ENCODE results near the gene MAPK10. TPM values are rescaled to one million over a fixed set of nuclear protein-coding genes. Genes with fewer than 3 reads are reported as not detected.

The MAPK10 gene
- total and polyA plus RNA-seq, 2 experiments from 2014 or later: 5.9 to 14.8 TPM

GRCh38 chr4:86160426-86160825, 199.4 kb downstream of the MAPK10 start:
- no peaks in the 10 kb centered on the region for H3K36me3 ChIP-seq (replicated peaks; ENCODE audit: insufficient read depth, low read depth)
- TF ChIP-seq EZH2phosphoT487 (IDR thresholded peaks at IDR 0.05; ENCODE audit: low read depth, severe bottlenecking, unreplicated experiment) (no peak), EZH2 (IDR thresholded peaks at IDR 0.05; ENCODE audit: borderline replicate concordance) (no peak), CTCF (IDR thresholded peaks at IDR 0.05; ENCODE audit: poor library complexity) (no peak)
- no peak overlapping the region for H2AFZ ChIP-seq
- DNase-seq (ENCODE audit: low spot score): no peak
- H3K27me3 ChIP-seq: no peaks in the 10 kb centered on the region
- no peak overlapping the region for H3K27ac ChIP-seq
- no peaks in the 10 kb centered on the region for H3K79me2 ChIP-seq
- H3K4me2 ChIP-seq: no peak overlapping the region
- no peaks in the 10 kb centered on the region for H3K9me3 ChIP-seq (ENCODE audit: low read depth)
- 91% methylated on average over 2 of the region's 2 CpGs for WGBS (ENCODE audit: low lambda C conversion rate, missing lambda C conversion rate)
- no peak overlapping the region for H3K4me3 ChIP-seq
- H3K9me2 ChIP-seq (replicated peaks; ENCODE audit: insufficient read depth): no peaks in the 10 kb centered on the region
- H4K20me1 ChIP-seq (ENCODE audit: insufficient read depth, poor library complexity, severe bottlenecking): no peaks in the 10 kb centered on the region
- no peaks in the 10 kb centered on the region for H3K4me1 ChIP-seq (ENCODE audit: insufficient read depth)

- TF ChIP-seq EZH2phosphoT487 (IDR thresholded peaks at IDR 0.05; ENCODE audit: low read depth, severe bottlenecking, unreplicated experiment): no peak
- TF ChIP-seq EZH2 (IDR thresholded peaks at IDR 0.05; ENCODE audit: borderline replicate concordance): no peak
- TF ChIP-seq CTCF (IDR thresholded peaks at IDR 0.05; ENCODE audit: poor library complexity): no peak
- WGBS (ENCODE audit: low lambda C conversion rate, missing lambda C conversion rate): over 99% methylated on average over 4 of the region's 4 CpGs
Measured at GRCh38 chr4:86159216-86159615, 200.6 kb downstream of the MAPK10 start.

GRCh38 chr4:86156531-86156930, 203.3 kb downstream of the MAPK10 start:
- Histone ChIP-seq H2AFZ (no peak overlapping the region), H3K79me2 (no peaks in the 10 kb centered on the region), H3K27ac (no peak overlapping the region), H3K27me3 (no peaks in the 10 kb centered on the region), H3K9me2 (replicated peaks; ENCODE audit: insufficient read depth) (no peaks in the 10 kb centered on the region), H3K36me3 (replicated peaks; ENCODE audit: insufficient read depth, low read depth) (no peaks in the 10 kb centered on the region), H3K4me1 (ENCODE audit: insufficient read depth) (no peaks in the 10 kb centered on the region), H3K4me3 (no peak overlapping the region), H4K20me1 (ENCODE audit: insufficient read depth, poor library complexity, severe bottlenecking) (no peaks in the 10 kb centered on the region), H3K4me2 (no peak overlapping the region), H3K9me3 (ENCODE audit: low read depth) (no peaks in the 10 kb centered on the region)
- 78% methylated on average over 2 of the region's 2 CpGs for WGBS (ENCODE audit: low lambda C conversion rate, missing lambda C conversion rate)
- DNase-seq (ENCODE audit: low spot score): no peak
- no peak for TF ChIP-seq EZH2 (IDR thresholded peaks at IDR 0.05; ENCODE audit: borderline replicate concordance)
- TF ChIP-seq EZH2phosphoT487 (IDR thresholded peaks at IDR 0.05; ENCODE audit: low read depth, severe bottlenecking, unreplicated experiment): no peak
- TF ChIP-seq CTCF (IDR thresholded peaks at IDR 0.05; ENCODE audit: poor library complexity): no peak

More at GRCh38 chr4:86159216-86159615, 200.6 kb downstream of the MAPK10 start:
- no peak overlapping the region for H2AFZ ChIP-seq
- H4K20me1 ChIP-seq (ENCODE audit: insufficient read depth, poor library complexity, severe bottlenecking): no peaks in the 10 kb centered on the region
- H3K9me2 ChIP-seq (replicated peaks; ENCODE audit: insufficient read depth): no peaks in the 10 kb centered on the region
- no peaks in the 10 kb centered on the region for H3K9me3 ChIP-seq (ENCODE audit: low read depth)
- no peak overlapping the region for H3K4me2 ChIP-seq
- DNase-seq (ENCODE audit: low spot score): no peak
- H3K27ac ChIP-seq: no peak overlapping the region
- no peaks in the 10 kb centered on the region for H3K27me3 ChIP-seq
- H3K4me3 ChIP-seq: no peak overlapping the region
- H3K4me1 ChIP-seq (ENCODE audit: insufficient read depth): no peaks in the 10 kb centered on the region
- H3K36me3 ChIP-seq (replicated peaks; ENCODE audit: insufficient read depth, low read depth): no peaks in the 10 kb centered on the region
- no peaks in the 10 kb centered on the region for H3K79me2 ChIP-seq

GRCh38 chr4:86155766-86156165, 204.1 kb downstream of the MAPK10 start:
- H3K9me2 ChIP-seq (replicated peaks; ENCODE audit: insufficient read depth): no peaks in the 10 kb centered on the region
- H3K4me1 ChIP-seq (ENCODE audit: insufficient read depth): no peaks in the 10 kb centered on the region
- no peaks in the 10 kb centered on the region for H4K20me1 ChIP-seq (ENCODE audit: insufficient read depth, poor library complexity, severe bottlenecking)
- no peaks in the 10 kb centered on the region for H3K9me3 ChIP-seq (ENCODE audit: low read depth)
- H3K4me3 ChIP-seq: no peak overlapping the region
- H2AFZ ChIP-seq: no peak overlapping the region
- H3K36me3 ChIP-seq (replicated peaks; ENCODE audit: insufficient read depth, low read depth): no peaks in the 10 kb centered on the region
- no peak overlapping the region for H3K27ac ChIP-seq
- no peak overlapping the region for H3K4me2 ChIP-seq
- no peaks in the 10 kb centered on the region for H3K27me3 ChIP-seq
- 90% methylated on average over 4 of the region's 4 CpGs for WGBS (ENCODE audit: low lambda C conversion rate, missing lambda C conversion rate)
- TF ChIP-seq EZH2phosphoT487 (IDR thresholded peaks at IDR 0.05; ENCODE audit: low read depth, severe bottlenecking, unreplicated experiment): no peak
- TF ChIP-seq CTCF (IDR thresholded peaks at IDR 0.05; ENCODE audit: poor library complexity): no peak
- no peak for TF ChIP-seq EZH2 (IDR thresholded peaks at IDR 0.05; ENCODE audit: borderline replicate concordance)
- DNase-seq (ENCODE audit: low spot score): no peak
- no peaks in the 10 kb centered on the region for H3K79me2 ChIP-seq

All from hepatocyte (in vitro differentiated cells).